Activated CD4-positive, alpha-beta T cell treated with anti-CD3 and anti-CD28 coated beads, Interleukin-2, amount 50 U/mL, for 4 hours (primary cell): Measurements from ENCODE around the gene LY6G5B.

Experiments
- DNase-seq, 2 experiments: peaks; one replicate each; pipeline ENCODE4 v3.0.0-alpha.2; 2020

LY6G5B gene

DNA sequence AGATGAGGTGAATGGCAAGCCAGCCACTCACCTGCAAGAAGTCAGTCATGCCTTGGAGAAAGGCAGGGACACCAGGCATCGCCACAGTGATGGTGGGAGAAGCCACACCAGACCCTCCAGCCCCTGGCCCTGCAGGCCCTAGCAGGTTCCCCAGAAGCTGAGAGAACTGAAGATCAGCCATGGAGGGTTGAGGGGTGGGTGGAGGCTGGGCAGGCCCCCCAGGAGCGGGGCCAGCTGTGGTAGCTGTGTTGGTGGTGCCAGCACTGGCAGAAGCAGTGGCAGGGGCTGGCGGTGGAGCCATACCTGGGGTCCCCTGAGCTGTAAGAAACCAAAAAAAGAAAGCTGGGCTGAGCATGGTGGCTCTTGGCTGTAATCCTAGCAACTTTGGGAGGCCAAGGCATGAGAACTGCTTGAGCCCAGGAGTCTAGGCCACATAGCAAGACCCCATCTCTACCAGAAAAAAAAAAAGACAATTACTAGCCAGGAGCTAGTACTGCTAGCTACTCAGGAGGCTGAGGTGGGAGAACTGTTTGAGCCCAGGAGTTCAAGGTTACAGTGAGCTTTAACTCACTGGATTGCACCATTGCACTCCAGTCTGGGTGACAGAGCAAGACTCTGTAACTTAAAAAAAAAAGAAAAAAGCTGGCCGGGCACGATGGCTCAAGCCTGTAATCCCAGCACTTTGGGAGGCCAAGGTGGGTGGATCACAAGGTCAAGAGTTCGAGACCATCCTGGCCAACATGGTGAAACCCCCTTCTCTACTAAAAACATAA is 26.8 kb upstream of the LY6G5B start:
- no peak for DNase-seq

DNA sequence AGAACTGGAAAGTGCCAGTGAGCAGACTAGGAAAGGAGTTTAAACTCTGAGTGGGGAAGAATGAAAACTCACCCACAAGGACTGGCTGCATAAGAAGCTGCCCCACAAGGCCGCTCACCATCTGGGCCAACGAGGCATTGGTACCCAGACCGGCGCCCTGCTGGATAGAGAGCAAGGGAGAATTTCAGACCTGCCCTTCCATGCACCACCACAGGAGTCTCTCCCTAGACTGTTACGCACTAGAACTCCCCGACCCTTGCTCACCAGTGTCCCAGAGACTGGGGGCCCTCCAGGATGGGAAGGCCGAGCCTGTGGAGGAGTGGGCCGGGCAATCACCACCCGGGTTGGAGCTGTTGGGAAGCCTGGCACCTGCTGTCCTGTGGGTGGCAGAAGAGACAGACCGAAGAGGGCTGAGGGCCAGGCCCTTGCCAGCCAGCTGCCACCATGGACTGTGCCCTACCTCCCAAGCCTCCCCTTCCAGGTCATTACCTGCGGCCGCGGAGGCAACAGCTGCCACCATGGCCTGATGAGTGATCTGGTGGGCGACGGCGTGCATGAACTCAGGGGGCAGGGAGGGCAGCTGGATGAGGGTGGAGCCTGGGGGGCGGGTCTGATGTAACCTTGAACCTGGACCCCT is 25.8 kb upstream of the LY6G5B start:
- no peak for DNase-seq

- no peak for DNase-seq
These were observed 24.5 kb upstream of the LY6G5B start for GRCh38 chr6:31645325-31645724.

DNA sequence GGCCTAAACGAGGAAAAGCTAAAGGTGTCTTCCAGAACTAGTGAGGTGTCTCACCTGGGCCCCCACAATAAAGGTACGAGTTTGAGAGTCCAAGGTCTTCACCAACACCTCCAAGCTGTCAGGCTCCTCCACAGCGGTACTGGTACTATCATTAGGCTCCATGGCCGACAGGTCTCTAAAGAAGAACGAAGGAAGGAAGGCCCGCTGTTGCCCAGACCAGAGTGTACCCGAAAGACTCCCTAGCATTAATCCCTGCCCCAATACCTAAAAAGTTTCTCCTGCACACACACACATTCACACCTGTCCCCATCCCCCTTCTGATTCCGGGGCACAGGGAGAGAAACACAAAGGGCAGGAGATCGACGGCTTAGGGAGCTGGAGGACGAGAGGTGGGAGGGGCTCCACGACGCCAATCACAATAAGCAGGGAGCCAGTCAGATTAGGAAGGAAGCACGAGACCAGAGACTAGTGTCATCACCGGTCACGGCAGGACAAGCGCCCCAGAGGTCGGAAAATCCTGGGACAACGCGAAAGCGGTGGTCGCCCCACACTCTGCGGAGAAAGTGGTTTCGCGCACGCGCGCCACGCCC is 18.1 kb upstream of the LY6G5B start:
- DNase-seq, result no peak

DNA sequence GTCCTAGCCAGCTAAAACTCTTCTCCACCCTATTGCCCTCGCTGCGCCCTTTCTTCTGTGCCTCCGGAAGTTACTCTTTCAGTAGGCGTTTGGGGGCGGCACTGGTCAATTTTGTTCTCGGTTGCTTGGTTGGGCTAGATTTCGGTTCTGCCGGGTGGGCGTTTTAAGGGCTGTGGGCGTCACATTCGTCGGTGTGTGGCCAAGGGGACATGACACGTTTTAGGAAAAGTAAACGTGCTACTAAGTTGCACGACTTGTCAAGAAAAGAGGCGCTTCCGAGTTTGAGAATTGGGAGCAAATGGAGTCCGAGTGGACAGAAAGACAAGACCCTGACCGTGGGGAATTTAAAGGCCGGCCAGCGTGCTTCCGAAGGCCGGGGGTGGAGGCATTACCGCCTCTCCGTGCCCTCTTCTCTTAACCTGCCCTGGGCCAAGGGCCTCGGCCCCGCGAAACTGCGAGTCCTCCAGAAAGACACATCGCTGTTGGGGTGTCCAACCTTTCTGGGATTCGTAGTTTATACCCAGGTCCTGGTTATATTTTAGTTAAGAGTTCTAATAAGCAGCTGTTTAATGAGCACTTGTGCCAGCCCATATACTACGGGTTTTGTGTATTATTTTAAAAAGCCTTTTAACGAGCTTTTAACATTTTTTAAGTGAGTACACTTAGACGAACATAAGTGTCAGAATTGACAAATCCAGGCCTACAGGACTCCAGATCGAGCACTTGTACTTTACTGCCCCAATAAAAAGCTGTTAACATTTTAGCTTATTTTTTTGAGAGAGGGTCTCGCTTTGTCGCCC is 16.7 kb upstream of the LY6G5B start:
- DNase-seq, result peak in 1 of 2 experiments; percentile 84

DNA sequence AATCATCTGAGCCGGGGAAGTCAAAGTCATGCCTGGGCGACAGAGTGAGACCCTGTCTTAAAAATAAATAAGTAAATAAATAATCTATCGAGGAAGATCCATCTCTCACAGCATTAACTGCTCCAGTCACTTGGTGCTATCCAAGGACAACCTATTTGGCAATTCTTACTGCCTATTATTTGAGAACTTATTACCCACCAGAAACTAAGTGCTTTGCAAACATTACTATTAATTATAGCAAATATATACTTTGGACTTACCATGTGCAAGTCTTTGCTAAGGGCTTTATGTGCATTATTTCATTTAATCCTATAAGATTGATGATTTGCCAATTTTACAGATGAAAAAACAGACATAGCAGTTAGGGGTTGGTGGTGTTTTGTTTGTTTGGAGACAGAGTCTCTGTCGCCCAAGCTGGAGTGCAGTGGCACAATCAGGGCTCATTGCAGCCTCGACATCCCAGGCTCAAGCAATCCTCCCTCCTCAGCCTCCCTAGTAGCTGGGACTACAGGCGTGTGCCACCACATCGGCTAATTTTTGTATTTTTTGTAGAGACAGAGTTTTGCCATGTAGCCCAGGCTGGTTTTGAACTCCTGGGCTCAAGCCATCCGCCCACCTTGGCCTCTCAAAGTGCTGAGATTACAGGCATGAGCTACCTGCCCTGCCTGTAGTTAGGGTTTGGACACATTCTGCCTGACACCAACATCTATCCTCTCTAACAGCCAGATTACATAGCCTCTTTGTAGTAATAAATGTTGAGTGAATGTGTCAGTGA is 15.0 kb upstream of the LY6G5B start:
- DNase-seq, result no peak

GRCh38 chr6:31655349-31656237 is 14.2 kb upstream of the LY6G5B start, which contains the start of gene APOM:
Gene APOM, plus strand, starts transcription at chr6:31655894. Its CDS starts 73 bp downstream, at chr6:31655967.
- no peak for DNase-seq

GRCh38 chr6:31657406-31658157 is 12.2 kb upstream of the LY6G5B start:
- DNase-seq, result no peak

DNA sequence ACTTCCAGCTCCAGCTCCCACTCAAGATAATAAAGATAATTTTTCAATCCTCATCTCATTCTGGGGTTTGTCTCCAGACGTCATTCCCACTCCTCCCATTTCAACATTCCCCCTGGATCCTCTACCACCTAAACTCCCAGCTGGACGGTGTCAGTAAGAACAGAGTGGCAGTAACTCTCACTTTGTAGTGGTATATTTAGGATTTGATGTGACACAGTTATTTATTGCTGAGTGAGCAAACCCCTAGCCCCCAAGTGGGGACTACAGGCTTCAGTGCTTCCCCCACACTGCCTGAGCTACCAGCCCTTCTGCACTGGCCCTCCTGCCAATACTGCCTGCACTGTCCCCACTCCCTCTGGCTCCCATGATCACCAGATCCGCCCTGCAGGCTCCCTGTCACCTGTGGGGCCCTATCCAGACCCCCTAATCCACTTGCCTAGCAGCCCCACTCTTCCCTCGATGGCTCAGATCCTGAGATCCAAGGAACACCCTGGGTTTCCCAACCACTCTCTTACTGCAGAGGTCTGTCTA is 11.6 kb upstream of the LY6G5B start:
- no peak for DNase-seq

DNA sequence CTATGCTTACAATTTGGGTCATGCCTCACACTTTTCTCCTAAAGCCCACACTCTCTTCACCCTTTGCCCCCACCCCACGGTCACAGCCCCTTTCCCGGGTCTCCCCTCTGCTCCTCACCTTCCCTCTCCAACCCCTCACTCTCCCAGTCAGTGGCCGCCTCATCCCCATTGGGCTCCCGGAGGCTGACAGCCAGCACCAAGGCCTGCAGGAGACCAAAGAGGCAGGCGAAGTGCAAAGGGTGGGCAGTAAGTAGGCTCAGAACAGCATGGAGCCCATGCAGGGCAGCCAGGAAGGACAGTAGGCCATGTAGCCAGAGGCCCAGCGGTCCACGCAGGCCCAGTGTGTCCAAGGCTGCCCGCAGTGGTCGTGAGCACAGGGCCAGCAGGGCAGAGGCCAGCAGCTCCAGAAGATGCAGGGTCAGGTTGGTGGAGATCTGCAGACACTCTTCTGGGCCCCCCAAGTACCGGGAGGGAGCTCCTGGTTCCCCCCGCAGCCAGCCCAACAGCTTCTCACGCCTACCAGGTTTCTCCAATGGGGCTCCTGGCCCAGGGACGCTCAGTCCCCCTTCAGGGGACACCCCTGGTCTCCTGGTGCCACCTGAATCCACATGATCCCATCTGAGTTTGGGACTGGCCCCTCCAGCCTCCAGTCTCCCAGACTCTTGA is 10.7 kb upstream of the LY6G5B start:
- no peak for DNase-seq

- DNase-seq, result no peak
These were observed 10.0 kb upstream of the LY6G5B start for GRCh38 chr6:31659649-31660380.

DNA sequence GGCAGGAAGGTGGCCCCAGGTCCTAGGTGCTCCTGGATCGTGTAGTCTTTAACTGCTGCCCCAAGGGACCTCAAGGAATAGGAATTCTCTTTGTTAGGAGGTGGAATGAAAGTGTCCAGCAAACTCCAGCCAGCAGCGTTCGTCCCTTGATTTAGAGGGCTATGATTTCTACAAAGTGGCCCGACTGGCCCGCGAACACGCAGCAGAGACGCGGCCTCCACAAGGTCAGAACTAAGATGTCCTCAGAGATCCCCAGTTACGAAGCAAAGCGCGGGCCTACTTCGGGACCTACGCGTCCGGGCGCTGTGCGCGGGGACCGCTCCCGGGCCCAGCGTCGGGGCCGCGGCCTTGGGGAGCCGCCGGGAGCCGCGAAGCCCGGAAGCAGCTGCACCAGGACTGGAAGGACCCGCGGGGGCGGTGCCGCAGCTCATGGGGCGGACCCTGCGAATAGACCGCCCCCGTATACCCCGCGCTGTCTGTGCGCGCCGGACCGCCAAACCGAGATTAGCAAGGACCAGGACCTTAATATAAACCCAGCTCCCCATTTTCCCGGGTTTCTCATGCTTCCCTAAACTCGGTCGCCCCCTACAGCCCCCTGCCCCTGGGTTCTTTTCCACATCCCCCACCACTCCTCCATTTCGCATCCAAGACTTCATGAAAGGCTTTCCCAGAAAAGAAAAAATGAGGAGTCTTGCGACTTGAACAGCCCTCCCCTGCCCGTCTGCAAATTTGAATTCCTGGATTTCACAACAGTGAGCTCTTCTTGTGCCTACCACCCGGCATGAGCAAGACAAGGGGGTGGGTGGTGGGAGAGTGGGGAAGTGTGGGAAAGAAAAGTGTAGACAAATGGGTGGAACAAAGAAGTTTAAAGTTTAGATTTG is 9.2 kb upstream of the LY6G5B start, which contains the start of gene C6orf47:
TSS of gene C6orf47 (minus strand) at position 398 of the 881 bp plus-strand sequence. CDS start 831 bp downstream, outside the sequence.
- peak; percentile 62 to 64 for DNase-seq

DNA sequence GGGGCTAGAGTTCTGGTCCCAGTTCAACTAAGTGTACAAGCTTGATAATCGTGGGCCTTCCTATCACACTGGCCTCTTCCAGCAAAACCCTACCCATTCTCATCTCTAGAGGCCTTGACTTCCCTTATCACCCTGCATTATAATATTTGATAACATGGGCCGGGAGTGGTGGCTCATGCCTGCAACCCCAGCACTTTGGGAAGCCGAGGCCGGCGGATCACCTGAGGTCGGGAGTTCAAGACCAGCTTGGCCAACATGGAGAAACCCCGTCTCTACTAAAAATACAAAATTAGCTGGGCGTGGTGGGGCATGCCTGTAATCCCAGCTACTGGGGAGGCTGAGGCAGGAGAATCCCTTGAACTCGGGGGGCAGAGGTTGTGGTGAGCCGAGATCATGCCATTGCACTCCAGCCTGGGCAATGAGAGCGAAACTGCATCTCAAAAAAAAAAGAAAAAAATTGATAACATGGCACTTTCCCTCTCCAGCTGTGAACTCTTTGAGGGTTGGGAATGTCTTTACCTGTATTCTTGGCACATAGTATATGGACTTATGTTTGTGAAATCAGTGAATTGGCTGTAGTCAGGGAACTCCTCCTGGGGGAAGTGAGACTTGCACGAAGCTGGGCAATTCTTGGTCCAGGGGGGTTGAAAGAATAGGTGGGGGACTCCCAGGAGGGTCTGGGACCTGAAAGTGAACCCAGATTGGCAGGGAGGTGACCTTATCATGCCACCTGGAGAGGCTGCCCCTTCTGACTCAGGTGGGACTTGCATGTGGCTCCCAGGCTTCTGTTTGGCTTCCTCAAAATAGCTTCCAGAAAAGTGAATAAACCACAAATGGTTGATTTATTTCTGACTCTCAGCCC is 8.3 kb upstream of the LY6G5B start:
- DNase-seq, result no peak

DNA sequence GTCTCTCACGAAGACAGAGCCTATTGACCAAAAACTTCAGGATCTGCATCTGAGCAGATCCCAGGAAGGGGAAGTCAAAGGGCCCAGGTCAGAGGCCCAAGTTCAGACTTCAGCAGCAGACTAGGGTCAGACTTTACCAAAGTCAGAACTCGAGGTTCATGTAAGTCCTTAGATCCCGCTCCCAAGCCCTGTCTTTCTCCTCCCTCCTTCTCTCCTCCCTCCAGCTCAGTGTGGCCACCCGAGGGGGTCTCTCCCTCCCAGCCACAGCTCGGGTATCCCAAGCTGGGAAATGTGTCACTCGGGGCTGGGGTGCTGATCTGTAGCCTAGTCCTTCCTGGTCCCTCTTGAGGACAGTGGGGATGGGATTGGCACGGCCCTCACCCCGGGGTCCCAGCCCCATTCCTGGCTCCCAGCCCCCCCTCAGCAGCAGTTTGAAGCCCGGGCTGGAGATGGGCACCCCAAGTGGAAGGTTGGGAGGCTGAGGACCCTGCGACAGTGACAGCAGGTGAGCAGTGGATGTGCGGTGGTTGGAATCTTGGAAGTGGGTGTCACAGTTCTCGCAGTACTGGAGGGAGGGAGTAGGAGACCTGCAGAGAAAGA is 7.6 kb upstream of the LY6G5B start:
- no peak for DNase-seq

GRCh38 chr6:31663126-31663960 is 6.4 kb upstream of the LY6G5B start:
- DNase-seq, result no peak
